NCI-H2196 treated with DMSO at 0.1 percent for 48 hours (cell line): ENCODE measurements around the gene CLRN3.

Experiments used
- DNase-seq: peaks from one replicate; lab custom pipeline; 2025; ENCODE audit not compliant: unreplicated experiment; lab: John Stamatoyannopoulos, UW

Gene CLRN3

GRCh38 chr10:127849921-127850320, 42.8 kb downstream of the CLRN3 start:
- DNase-seq = no peak

GRCh38 chr10:127849224-127849623, 43.5 kb downstream of the CLRN3 start:
- DNase-seq = no peak

GRCh38 chr10:127848226-127848625, 44.5 kb downstream of the CLRN3 start:
- no peak for DNase-seq

GRCh38 chr10:127845756-127846155, 47.0 kb downstream of the CLRN3 start:
- no peak for DNase-seq

- DNase-seq = no peak
Observed at GRCh38 chr10:127840884-127841283, 51.9 kb downstream of the CLRN3 start.

GRCh38 chr10:127836966-127837365, 55.8 kb downstream of the CLRN3 start:
- no peak for DNase-seq

- DNase-seq = no peak
Observed at GRCh38 chr10:127836176-127836575, 56.6 kb downstream of the CLRN3 start.

- DNase-seq = no peak
Observed at GRCh38 chr10:127834791-127835190, 58.0 kb downstream of the CLRN3 start.

GRCh38 chr10:127834221-127834620, 58.5 kb downstream of the CLRN3 start:
- DNase-seq = no peak

GRCh38 chr10:127833804-127834203, 58.9 kb downstream of the CLRN3 start:
- no peak for DNase-seq

GRCh38 chr10:127832501-127832900, 60.2 kb downstream of the CLRN3 start:
- no peak for DNase-seq

- DNase-seq = no peak
Observed at GRCh38 chr10:127830414-127830813, 62.3 kb downstream of the CLRN3 start.
